GM19372 (cell line): ENCODE results near the gene EGFR.

Source experiments
- ATAC-seq: cut with Tn5 transposase; IDR thresholded peaks from one replicate; pipeline ENCODE4 v1.9.1; 2021; ENCODE audit warnings: mild to moderate bottlenecking, low read depth, moderate library complexity; ENCODE audit not compliant: unreplicated experiment

The EGFR gene

DNA sequence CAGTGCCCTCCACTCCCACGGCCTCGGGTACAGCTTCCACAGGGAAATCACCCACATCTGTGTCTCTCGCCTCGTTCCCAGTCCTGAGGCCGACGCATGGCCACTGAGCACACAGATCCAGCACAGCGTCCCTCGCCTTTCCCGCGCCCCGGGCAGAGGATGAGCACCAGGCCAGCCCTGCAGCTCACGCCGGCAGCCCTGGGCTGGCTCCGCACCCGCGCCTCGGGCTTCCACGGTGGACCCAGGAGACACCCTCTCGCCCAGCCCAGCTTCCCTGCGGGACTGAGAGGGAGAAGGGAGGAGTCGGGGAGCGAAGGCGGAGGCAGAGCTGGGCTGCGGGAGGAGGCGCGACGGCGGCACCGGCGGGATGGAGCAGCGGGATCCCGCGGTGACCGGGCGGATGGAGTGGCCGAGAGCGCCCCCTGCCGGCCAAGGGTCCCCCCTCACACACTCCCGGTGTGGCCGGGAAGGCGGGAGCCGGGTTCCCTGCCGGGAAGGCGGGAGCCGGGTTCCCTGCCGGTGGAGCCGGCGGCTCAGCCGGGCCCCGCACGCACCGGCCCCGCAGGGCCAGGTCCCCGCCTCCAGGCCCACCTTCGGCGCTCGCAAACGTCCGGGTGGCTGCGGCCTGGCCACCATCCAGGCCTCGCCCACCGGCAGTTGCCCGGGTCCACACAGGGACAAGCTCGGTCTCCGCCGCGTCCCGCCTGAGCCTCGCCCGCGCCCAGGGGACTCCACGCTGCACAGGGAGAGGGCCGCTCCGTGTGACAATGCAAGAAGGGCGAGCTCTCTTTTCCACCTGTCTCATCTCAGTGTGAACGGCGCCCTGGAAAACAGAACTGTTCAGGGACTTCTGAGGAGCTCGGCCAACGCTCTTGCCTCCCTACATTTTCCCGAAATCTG lies 236.0 kb downstream of the EGFR start:
- peak; percentile 62 for ATAC-seq

DNA sequence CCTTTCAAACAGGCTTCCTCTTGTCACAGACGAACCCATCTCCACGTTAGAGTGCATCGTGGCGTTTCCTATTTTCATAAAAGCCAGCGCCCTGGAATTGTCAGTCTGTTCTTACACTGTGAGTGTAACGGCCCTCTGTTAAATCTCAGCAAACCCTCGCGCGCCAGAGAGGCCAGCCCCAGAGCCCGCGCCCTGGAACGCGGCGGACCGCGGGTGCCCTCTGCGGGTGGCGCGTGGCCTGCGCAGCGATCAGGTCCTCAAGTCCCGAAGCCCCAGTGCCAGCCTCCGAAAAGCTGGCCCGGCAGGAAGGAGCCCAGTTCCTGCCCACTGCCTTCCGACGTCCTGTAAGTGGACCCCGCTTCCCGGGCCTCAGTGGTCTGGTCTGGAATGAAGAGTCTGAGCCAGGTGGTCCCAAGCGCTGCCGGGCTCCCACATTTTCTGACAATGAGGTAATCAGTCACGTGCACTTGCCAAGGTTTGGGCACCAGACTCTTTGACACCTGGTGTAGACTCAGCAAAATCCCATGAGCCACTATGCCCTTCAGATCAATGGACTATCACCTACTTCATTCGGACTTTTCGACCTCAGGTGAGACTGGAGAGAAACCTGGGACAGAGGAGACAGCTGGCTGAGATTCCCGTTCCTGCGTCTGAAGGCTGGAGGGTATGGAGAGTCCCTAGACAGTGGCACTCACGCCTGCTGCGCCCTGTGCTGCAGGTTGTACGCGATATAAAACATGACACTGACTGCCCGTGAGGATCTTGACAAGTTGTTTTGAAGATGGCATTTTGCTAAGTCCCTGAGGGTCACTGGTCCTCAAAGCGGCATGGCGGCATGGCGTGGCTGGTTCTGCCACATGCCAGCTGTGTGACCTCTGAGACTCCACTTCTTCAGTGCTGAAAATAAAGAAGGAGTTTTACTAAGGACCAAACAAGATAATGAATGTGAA lies 237.0 kb downstream of the EGFR start:
- peak; percentile 90 for ATAC-seq

DNA sequence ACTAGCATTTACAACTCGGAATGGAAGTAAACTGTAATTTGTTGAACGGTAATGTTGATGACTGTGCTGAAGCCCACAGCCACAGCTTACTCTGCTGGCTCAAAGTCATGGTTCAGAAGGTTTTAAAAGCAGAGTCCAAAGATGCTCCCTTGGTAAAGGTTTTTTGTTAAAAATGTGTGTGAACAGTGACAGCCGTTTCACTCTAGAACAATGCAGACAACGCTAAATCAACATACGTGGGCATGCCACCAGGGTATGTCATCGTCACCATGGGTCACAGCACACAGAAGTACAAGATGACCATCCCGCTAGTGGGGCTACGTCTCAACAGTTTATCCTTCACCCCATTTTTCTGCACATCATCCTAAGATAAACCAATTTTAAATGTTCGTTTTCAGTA lies 239.8 kb downstream of the EGFR start:
- no peak for ATAC-seq

DNA sequence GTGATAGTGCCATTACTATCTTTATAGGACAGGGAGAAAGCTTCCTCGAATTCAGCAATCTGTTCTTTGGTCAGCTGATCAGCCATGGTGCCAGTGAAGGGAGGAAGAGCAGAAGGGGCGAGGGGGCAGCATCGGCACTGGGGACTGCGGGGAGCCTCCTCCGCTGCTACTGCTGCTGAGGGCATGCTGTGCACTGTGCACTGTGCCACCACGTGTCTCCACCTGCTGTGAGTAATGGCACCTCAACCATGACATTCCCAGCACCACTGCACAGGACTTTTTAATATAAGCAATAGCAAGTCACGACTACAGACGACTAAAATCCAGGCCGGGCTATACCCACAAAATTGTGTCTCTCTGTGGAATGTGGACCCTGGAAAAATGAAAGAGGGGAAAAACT lies 241.4 kb downstream of the EGFR start:
- ATAC-seq, result no peak

DNA sequence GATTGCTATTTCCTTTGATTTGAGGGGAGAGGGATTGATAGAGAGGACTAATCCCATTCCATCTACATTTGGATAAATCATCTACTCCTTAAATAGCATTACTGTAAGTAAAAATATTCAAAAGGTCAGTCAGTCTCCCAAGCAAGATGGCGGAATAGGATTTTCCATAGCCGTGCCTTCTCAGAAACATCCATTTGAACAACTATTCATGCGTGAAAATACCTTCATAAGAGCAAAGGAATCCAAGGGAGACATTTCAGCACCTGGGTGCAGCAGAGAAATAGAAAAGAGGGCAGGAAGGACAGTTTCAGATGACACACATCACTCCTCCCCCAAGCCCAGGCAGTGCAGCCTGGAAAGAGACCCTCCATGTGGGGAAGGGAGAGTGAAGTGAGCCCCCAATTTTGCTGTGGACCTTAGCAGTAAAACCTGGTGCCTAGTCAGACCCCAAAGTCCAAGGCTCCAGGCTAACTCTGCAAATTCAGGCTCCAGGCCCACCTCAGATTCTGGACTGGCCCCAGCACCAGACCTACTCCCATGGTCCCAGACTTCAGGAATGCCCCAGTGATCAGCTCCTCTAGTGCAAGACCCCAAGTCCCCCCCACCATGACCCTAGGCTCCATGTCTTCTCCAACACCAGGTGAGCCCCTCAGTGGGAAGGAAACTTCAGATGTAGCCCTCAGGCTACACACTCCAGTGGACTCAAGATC lies 242.0 kb downstream of the EGFR start:
- ATAC-seq, result no peak
